OCI-LY7 (cell line): ENCODE measurements around the gene CHST9. TPM values are rescaled to one million over a fixed set of nuclear protein-coding genes. Genes with fewer than 3 reads are reported as not detected.

Experiments
- BruUV-seq: library from RNA; stranded (reverse); fragments of 400-500 nt; replicated peaks from 2 replicates; lab custom pipeline; 2021; lab: Mats Ljungman, UMichigan
- CTCF ChIA-PET: fragments of 300-600 bp; sonication (Branson Sonifier 250); formaldehyde crosslinking; loops from one replicate; lab custom pipeline; 2022; ENCODE audit warnings: antibody characterized with exemption; ENCODE audit not compliant: unreplicated experiment; lab: Charles Lee
- POLR2A ChIA-PET: fragments of 300-600 bp; sonication (Branson Sonifier 250); formaldehyde crosslinking; loops from one replicate; lab custom pipeline; 2022; ENCODE audit warnings: antibody characterized with exemption; lab: Charles Lee
- DNase-seq: peaks from one replicate; pipeline ENCODE4 v3.0.0-alpha.2; 2015; ENCODE audit warnings: low spot score
- H2AFZ ChIP-seq: fragments of 200-600 bp; sonication (generic), shearing (Covaris generic); 2 replicates; pipeline ENCODE4 v1.6.1; 2014; ENCODE audit warnings: mild to moderate bottlenecking, antibody characterized with exemption, low read length, moderate library complexity
- H3K27ac ChIP-seq: fragments of 200-600 bp; sonication (generic); 2 replicates; pipeline ENCODE4 v1.5.1; 2014; ENCODE audit warnings: mixed run types, low read depth, mild to moderate bottlenecking, moderate library complexity, low read length, inconsistent platforms; ENCODE audit not compliant: poor library complexity, severe bottlenecking
- H3K36me3 ChIP-seq: fragments of 200-600 bp; sonication (generic); 2 replicates; pipeline ENCODE4 v1.6.1; 2014; ENCODE audit warnings: mild to moderate bottlenecking, antibody characterized with exemption, low read length, moderate library complexity, mixed read lengths; ENCODE audit not compliant: insufficient read depth
- H3K4me1 ChIP-seq: fragments of 200-600 bp; sonication (generic); 2 replicates; pipeline ENCODE4 v1.5.1; 2014; ENCODE audit warnings: mild to moderate bottlenecking, low read length; ENCODE audit not compliant: insufficient read depth, poor library complexity, severe bottlenecking
- H3K4me2 ChIP-seq: fragments of 200-600 bp; sonication (generic); 2 replicates; pipeline ENCODE4 v1.6.1; 2014; ENCODE audit warnings: mild to moderate bottlenecking, low read length
- H3K4me3 ChIP-seq: fragments of 200-600 bp; sonication (generic); 2 replicates; pipeline ENCODE4 v1.5.1; 2014; ENCODE audit warnings: mild to moderate bottlenecking, low read depth, low read length; ENCODE audit not compliant: poor library complexity, severe bottlenecking
- H3K79me2 ChIP-seq: fragments of 200-600 bp; sonication (generic); 2 replicates; pipeline ENCODE4 v1.6.1; 2016; ENCODE audit warnings: low read depth, mild to moderate bottlenecking, low read length, moderate library complexity, mixed read lengths; ENCODE audit not compliant: insufficient read depth
- H3K9me2 ChIP-seq: fragments of 200-600 bp; sonication (generic); 2 replicates; pipeline ENCODE4 v1.6.1; 2016; ENCODE audit warnings: mild to moderate bottlenecking, low read length, mixed read lengths; ENCODE audit not compliant: insufficient read depth
- H3K9me3 ChIP-seq: fragments of 200-600 bp; sonication (generic); 2 replicates; pipeline ENCODE4 v1.6.1; 2014; ENCODE audit warnings: mild to moderate bottlenecking, mixed run types, low read length, mixed read lengths
- H4K20me1 ChIP-seq: fragments of 200-600 bp; sonication (generic); 2 replicates; pipeline ENCODE4 v1.6.1; 2014; ENCODE audit warnings: mild to moderate bottlenecking, antibody characterized with exemption, low read length, moderate library complexity, mixed read lengths; ENCODE audit not compliant: insufficient read depth
- EZH2phosphoT487 ChIP-seq: fragments of 200-600 bp; sonication (generic); IDR thresholded peaks from 2 replicates; pipeline ENCODE4 v1.6.1; 2018; ENCODE audit warnings: low read depth, borderline replicate concordance, mild to moderate bottlenecking, mixed run types, antibody characterized with exemption, low read length, moderate library complexity, mixed read lengths
- intact Hi-C: fragments of 100-400 bp; cut with micrococcal nuclease; formaldehyde crosslinking; loops from one replicate; pipeline ENCODE4 v1.10.0; 2022; ENCODE audit not compliant: unreplicated experiment
- total RNA-seq, 2 experiments: library from RNA; depleted of rRNA in 1 of 2; stranded (reverse); fragments of >200 nt in 1 of 2; shearing (Covaris generic) in 1 of 2; gene quantifications; 2 replicates each; pipeline ENCODE4 v1.2.3, GENCODE V29; 2014 to 2022
- TF ChIP-seq, protein P1 (sequence below): fragments of 200-600 bp; sonication (generic); conservative IDR thresholded peaks from 2 replicates; pipeline ENCODE4 v1.5.1; 2014; ENCODE audit warnings: mild to moderate bottlenecking, antibody characterized with exemption, low read length, moderate library complexity, mixed read lengths

CHST9 gene
- total RNA-seq, 2 experiments from 2014 or later: not detected

DNA sequence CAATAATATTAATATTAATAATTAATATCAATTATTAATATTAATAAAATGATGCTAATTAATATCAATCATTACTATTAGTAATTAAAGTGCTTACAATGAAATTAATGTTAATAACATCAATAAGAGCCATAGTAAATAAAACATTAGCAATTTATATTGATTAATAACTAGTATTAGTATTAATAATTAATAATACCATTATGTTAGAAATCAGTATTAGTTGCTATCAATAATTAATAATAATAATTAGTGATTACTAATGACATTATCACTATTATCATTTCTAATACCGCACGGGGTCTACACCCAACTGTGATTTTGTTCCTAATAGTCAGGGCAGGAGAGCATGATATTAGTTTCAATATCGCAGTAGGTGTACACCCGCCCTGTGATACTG, 296.8 kb downstream of the CHST9 start:
- Histone ChIP-seq H2AFZ (no peak overlapping the region), H3K27ac (no peak overlapping the region), H3K79me2 (no peaks in the 10 kb centered on the region), H3K9me3 (no peaks in the 10 kb centered on the region), H3K9me2 (no peaks in the 10 kb centered on the region), H3K4me1 (no peaks in the 10 kb centered on the region), H3K4me3 (no peak overlapping the region), H3K4me2 (no peak overlapping the region), H4K20me1 (no peaks in the 10 kb centered on the region), H3K36me3 (no peaks in the 10 kb centered on the region)
- DNase-seq: no peak
- no TSS peak for BruUV-seq
- intact Hi-C loops: no loop called here
- CTCF ChIA-PET: no interaction called here
- TF ChIP-seq EZH2phosphoT487: no peak
- TF ChIP-seq, protein P1, sequence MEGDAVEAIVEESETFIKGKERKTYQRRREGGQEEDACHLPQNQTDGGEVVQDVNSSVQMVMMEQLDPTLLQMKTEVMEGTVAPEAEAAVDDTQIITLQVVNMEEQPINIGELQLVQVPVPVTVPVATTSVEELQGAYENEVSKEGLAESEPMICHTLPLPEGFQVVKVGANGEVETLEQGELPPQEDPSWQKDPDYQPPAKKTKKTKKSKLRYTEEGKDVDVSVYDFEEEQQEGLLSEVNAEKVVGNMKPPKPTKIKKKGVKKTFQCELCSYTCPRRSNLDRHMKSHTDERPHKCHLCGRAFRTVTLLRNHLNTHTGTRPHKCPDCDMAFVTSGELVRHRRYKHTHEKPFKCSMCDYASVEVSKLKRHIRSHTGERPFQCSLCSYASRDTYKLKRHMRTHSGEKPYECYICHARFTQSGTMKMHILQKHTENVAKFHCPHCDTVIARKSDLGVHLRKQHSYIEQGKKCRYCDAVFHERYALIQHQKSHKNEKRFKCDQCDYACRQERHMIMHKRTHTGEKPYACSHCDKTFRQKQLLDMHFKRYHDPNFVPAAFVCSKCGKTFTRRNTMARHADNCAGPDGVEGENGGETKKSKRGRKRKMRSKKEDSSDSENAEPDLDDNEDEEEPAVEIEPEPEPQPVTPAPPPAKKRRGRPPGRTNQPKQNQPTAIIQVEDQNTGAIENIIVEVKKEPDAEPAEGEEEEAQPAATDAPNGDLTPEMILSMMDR: no peak
- POLR2A ChIA-PET: no interaction called here

DNA sequence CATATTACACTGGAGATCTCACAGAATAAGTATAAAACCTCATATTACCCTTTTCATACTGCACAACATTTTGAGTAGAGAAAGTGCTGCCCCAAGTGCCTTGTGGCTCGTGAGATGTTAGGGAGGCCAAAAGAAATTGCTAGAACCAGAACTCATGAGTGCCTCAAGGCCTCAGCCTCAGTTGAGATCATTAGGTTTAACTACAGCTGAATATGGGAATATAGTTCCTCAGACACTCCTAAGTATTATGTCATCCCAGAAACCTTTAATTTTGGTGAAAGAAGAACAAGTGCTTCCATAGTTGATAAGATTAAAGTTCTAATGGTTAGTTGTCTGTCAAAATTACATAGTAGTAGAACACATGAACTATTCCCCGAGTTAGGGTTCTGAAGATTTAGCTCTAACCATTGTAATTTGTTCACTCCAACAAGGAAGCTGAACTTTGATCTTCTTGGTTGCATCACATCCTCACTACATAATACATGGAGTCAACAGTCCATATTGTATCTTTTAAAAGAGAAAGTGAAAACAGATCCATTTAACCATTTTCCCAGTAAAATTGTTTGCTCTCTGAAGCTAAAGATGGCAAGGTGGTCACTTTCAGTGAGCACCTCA, 310.0 kb downstream of the CHST9 start:
- POLR2A ChIA-PET: no interaction called here

DNA sequence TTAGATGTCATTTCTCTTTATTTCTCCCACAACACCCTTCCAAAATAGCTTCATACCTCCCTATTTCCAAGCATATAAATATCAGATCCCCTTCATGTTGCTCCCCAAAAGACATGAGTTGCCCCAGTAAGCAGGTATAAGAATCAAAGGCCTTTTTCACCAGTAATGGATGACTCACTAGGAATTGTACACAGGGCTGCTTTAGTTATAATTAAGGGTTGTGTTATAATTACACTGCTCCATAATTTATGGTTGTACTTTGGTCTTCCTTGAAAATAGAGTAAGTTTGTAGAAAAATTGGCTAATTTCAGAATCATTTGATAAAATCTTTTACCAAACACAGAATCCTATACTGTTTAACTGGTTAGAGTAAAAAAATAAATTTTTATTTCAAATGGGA, 310.8 kb downstream of the CHST9 start:
- H3K27ac ChIP-seq: no peak overlapping the region
- H3K4me3 ChIP-seq: no peak overlapping the region
- H4K20me1 ChIP-seq: no peaks in the 10 kb centered on the region
- H3K79me2 ChIP-seq: no peaks in the 10 kb centered on the region
- no peaks in the 10 kb centered on the region for H3K9me3 ChIP-seq
- H2AFZ ChIP-seq: no peak overlapping the region
- POLR2A ChIA-PET: interaction anchor here (1.2 kb wide), 1 partner anchor 15 kb away, joined by 3 read pairs; no protein-coding TSS in a partner anchor
- DNase-seq: no peak
- CTCF ChIA-PET: no interaction called here
- intact Hi-C loops: no loop called here
- H3K36me3 ChIP-seq: no peaks in the 10 kb centered on the region
- BruUV-seq: no TSS peak
- no peak overlapping the region for H3K4me2 ChIP-seq
- H3K9me2 ChIP-seq: no peaks in the 10 kb centered on the region
- no peaks in the 10 kb centered on the region for H3K4me1 ChIP-seq
- no peak for TF ChIP-seq EZH2phosphoT487
- TF ChIP-seq, protein P1: no peak

More for the DNA sequence above, 310.0 kb downstream of the CHST9 start:
- DNase-seq: no peak
- CTCF ChIA-PET: no interaction called here
- Histone ChIP-seq H3K4me2 (no peak overlapping the region), H3K27ac (no peak overlapping the region), H3K4me1 (no peaks in the 10 kb centered on the region), H3K9me2 (no peaks in the 10 kb centered on the region), H3K36me3 (no peaks in the 10 kb centered on the region), H2AFZ (no peak overlapping the region), H4K20me1 (no peaks in the 10 kb centered on the region), H3K4me3 (no peak overlapping the region), H3K9me3 (no peaks in the 10 kb centered on the region), H3K79me2 (no peaks in the 10 kb centered on the region)
- TF ChIP-seq, protein P1: no peak
- no peak for TF ChIP-seq EZH2phosphoT487
- no TSS peak for BruUV-seq
- intact Hi-C loops: no loop called here
